ENCODE results near the gene SNCG.

Gene SNCG

GRCh38 chr10:86970162-86970981 lies 12.0 kb downstream of the SNCG start:
- Histone ChIP-seq H3K36me3 (ENCODE audit: control insufficient read depth in 4 of 4, insufficient read depth in 4 of 4, low read length in 3 of 4) (no peaks in the 10 kb centered on the region), H3K4me1 (ENCODE audit: control extremely low read depth in 1 of 4, control insufficient read depth in 4 of 4, insufficient read depth in 4 of 4, low read length in 3 of 4) (peaks cover 0 to 50% (median 36%) of the 10 kb centered on the region in 4 experiments), H3K4me3 (ENCODE audit: control insufficient read depth in 1 of 7, extremely low read depth in 1 of 7, insufficient read depth in 4 of 7, low read depth in 2 of 7, low read length in 6 of 7) (peak overlapping the region; percentile 30 to 82 (median 56)), H3K27me3 (replicated peaks in 2 of 5; ENCODE audit: control insufficient read depth in 4 of 5, insufficient read depth in 5 of 5, low read length in 4 of 5) (peaks cover 0 to 45% (median 25%) of the 10 kb centered on the region in 5 experiments), H3K27ac (ENCODE audit: insufficient read depth in 1 of 2, low read depth in 1 of 2, low read length in 2 of 2, poor library complexity in 1 of 2, severe bottlenecking in 2 of 2) (peak overlapping the region in 1 of 2 experiments; percentile 34), H3K9me3 (ENCODE audit: control extremely low read depth in 1 of 5, control insufficient read depth in 4 of 5, insufficient read depth in 2 of 5, low read depth in 1 of 5, low read length in 4 of 5) (no peaks in the 10 kb centered on the region)
- ChIA-PET POLR2A (no interaction called here), CTCF (interaction anchor here (1.2 to 2.1 kb wide), 6 partner anchors 10 to 125 kb away, joined by 3 to 9 read pairs (median 6); partner anchors contain the start of genes MMRN2 and SHLD2)
- peak in 1 of 3 donors; percentile 37 for DNase-seq
- WGBS (ENCODE audit: insufficient coverage): 22% methylated on average over 23 of the region's 30 CpGs

DNA sequence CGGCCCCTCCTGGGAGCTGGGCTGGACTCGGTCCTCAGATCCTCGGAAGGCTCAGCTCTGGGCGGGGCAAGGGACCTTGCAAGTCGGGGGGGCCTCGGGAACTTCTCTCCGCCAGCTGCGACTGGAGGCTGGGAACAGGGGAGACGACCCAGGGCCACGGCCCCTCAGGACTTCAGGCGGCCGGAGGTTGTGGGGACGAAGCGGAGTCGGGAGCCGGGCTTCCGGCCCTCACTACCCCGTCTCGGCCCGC lies 12.5 kb downstream of the SNCG start:
- Histone ChIP-seq H3K4me3 (ENCODE audit: control insufficient read depth in 1 of 7, extremely low read depth in 1 of 7, insufficient read depth in 4 of 7, low read depth in 2 of 7, low read length in 6 of 7) (peak overlapping the region; percentile 30 to 82 (median 56)), H3K27me3 (replicated peaks in 2 of 5; ENCODE audit: control insufficient read depth in 4 of 5, insufficient read depth in 5 of 5, low read length in 4 of 5) (peaks cover 0 to 45% (median 25%) of the 10 kb centered on the region in 5 experiments), H3K36me3 (ENCODE audit: control insufficient read depth in 4 of 4, insufficient read depth in 4 of 4, low read length in 3 of 4) (no peaks in the 10 kb centered on the region), H3K27ac (ENCODE audit: insufficient read depth in 1 of 2, low read depth in 1 of 2, low read length in 2 of 2, poor library complexity in 1 of 2, severe bottlenecking in 2 of 2) (peak overlapping the region in 1 of 2 experiments; percentile 34), H3K9me3 (ENCODE audit: control extremely low read depth in 1 of 5, control insufficient read depth in 4 of 5, insufficient read depth in 2 of 5, low read depth in 1 of 5, low read length in 4 of 5) (no peaks in the 10 kb centered on the region), H3K4me1 (ENCODE audit: control extremely low read depth in 1 of 4, control insufficient read depth in 4 of 4, insufficient read depth in 4 of 4, low read length in 3 of 4) (peaks cover 0 to 50% (median 34%) of the 10 kb centered on the region in 4 experiments)
- 0% methylated on average over 20 of the region's 20 CpGs for WGBS (ENCODE audit: insufficient coverage)
- POLR2A ChIA-PET: interaction anchor here (0.6 kb wide), 2 partner anchors 11 to 77 kb away, joined by 3 to 5 read pairs; no protein-coding TSS in a partner anchor
- CTCF ChIA-PET: interaction anchor here (1.3 to 2.1 kb wide), 3 partner anchors 14 to 125 kb away, joined by 3 to 7 read pairs (median 3); partner anchors contain the start of genes MMRN2 and SHLD2
- no peak for DNase-seq

GRCh38 chr10:86971232-86971991 lies 13.0 kb downstream of the SNCG start:
- peaks cover 0 to 45% (median 32%) of the 10 kb centered on the region in 4 experiments for H3K4me1 ChIP-seq (ENCODE audit: control extremely low read depth in 1 of 4, control insufficient read depth in 4 of 4, insufficient read depth in 4 of 4, low read length in 3 of 4)
- peak; percentile 86 to 94 (median 91) for DNase-seq
- no peaks in the 10 kb centered on the region for H3K9me3 ChIP-seq (ENCODE audit: control extremely low read depth in 1 of 5, control insufficient read depth in 4 of 5, insufficient read depth in 2 of 5, low read depth in 1 of 5, low read length in 4 of 5)
- H3K27me3 ChIP-seq (replicated peaks in 2 of 5; ENCODE audit: control insufficient read depth in 4 of 5, insufficient read depth in 5 of 5, low read length in 4 of 5): peaks cover 0 to 45% (median 25%) of the 10 kb centered on the region in 5 experiments
- CTCF ChIA-PET: interaction anchor here (1.3 to 2.1 kb wide), 3 partner anchors 14 to 124 kb away, joined by 3 to 7 read pairs (median 3); partner anchors contain the start of genes MMRN2 and SHLD2
- no peaks in the 10 kb centered on the region for H3K36me3 ChIP-seq (ENCODE audit: control insufficient read depth in 4 of 4, insufficient read depth in 4 of 4, low read length in 3 of 4)
- H3K4me3 ChIP-seq (ENCODE audit: control insufficient read depth in 1 of 7, extremely low read depth in 1 of 7, insufficient read depth in 4 of 7, low read depth in 2 of 7, low read length in 6 of 7): peak overlapping the region; percentile 4 to 82 (median 56)
- WGBS (ENCODE audit: insufficient coverage): 2% methylated on average over 39 of the region's 66 CpGs
- POLR2A ChIA-PET: interaction anchor here (0.6 kb wide), 2 partner anchors 11 to 77 kb away, joined by 3 to 5 read pairs; no protein-coding TSS in a partner anchor
- H3K27ac ChIP-seq (ENCODE audit: insufficient read depth in 1 of 2, low read depth in 1 of 2, low read length in 2 of 2, poor library complexity in 1 of 2, severe bottlenecking in 2 of 2): peak overlapping the region in 1 of 2 experiments; percentile 34

DNA sequence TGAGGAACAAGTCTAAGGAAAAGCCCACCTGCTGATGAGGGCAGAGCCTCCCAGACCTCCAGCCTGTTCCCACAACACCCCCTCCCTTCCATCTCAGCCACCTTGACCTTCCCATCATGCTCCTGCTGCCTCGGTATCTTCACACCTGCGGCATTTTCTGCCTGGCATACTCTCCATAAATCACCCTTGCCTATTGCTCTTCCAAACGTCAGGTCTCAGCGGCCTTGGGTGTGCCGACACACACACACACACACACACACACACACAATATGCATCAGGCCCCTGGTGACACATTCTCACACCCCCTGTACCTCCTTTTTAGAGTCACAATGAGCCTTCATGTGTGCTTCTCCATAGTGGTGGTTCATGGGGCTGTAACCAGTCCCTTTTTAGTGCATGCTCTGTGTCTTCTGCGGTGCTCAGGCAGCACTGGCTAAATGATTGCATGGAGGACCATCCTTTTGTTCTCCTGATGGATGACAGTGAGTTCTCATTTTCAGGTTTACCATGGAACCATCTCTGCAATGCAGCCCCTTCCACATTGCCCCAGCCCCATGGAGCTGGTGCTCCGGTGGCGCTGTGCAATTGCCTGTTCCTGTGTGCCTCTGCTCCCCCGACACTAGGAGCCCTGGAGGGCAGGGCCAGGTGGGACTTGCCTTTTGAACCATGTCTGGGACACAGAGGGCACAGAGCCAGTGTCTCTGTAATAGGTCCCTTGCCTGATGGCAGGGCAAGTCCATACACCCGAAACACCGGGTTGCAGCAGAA lies 14.4 kb downstream of the SNCG start:
- H3K27ac ChIP-seq (ENCODE audit: insufficient read depth in 1 of 2, low read depth in 1 of 2, low read length in 2 of 2, poor library complexity in 1 of 2, severe bottlenecking in 2 of 2): no peak overlapping the region
- 94% methylated on average over 11 of the region's 11 CpGs for WGBS (ENCODE audit: insufficient coverage)
- no peak overlapping the region for H3K4me3 ChIP-seq (ENCODE audit: control insufficient read depth in 1 of 7, extremely low read depth in 1 of 7, insufficient read depth in 4 of 7, low read depth in 2 of 7, low read length in 6 of 7)
- H3K9me3 ChIP-seq (ENCODE audit: control extremely low read depth in 1 of 5, control insufficient read depth in 4 of 5, insufficient read depth in 2 of 5, low read depth in 1 of 5, low read length in 4 of 5): no peaks in the 10 kb centered on the region
- H3K27me3 ChIP-seq (replicated peaks in 2 of 5; ENCODE audit: control insufficient read depth in 4 of 5, insufficient read depth in 5 of 5, low read length in 4 of 5): peaks cover 0 to 33% (median 21%) of the 10 kb centered on the region in 5 experiments
- peaks cover 0 to 35% (median 27%) of the 10 kb centered on the region in 4 experiments for H3K4me1 ChIP-seq (ENCODE audit: control extremely low read depth in 1 of 4, control insufficient read depth in 4 of 4, insufficient read depth in 4 of 4, low read length in 3 of 4)
- no peaks in the 10 kb centered on the region for H3K36me3 ChIP-seq (ENCODE audit: control insufficient read depth in 4 of 4, insufficient read depth in 4 of 4, low read length in 3 of 4)
- POLR2A ChIA-PET: no interaction called here
- CTCF ChIA-PET: no interaction called here
- no peak for DNase-seq

DNA sequence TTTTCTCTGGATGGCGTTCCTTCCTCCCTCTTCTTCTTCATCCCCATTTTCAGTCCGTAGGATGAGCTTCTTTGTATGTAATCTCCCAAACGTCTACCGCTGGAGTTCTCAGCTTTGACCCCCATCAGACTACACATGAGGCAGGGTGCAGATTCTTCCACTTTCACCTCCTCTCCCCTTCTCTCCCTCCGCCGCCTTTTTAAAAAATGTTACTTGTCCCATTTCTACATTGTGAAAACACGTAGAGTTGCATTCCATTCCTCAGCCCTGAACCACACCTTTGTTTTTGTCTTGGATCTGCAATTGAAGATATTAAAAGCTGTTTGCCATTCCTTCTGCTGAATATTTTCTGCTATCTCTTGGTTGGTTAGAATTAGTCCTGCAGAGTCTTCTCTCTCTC lies 16.1 kb downstream of the SNCG start:
- DNase-seq: no peak
- CTCF ChIA-PET: no interaction called here
- no peaks in the 10 kb centered on the region for H3K9me3 ChIP-seq (ENCODE audit: control extremely low read depth in 1 of 5, control insufficient read depth in 4 of 5, insufficient read depth in 2 of 5, low read depth in 1 of 5, low read length in 4 of 5)
- no peak overlapping the region for H3K27ac ChIP-seq (ENCODE audit: insufficient read depth in 1 of 2, low read depth in 1 of 2, low read length in 2 of 2, poor library complexity in 1 of 2, severe bottlenecking in 2 of 2)
- no peaks in the 10 kb centered on the region for H3K36me3 ChIP-seq (ENCODE audit: control insufficient read depth in 4 of 4, insufficient read depth in 4 of 4, low read length in 3 of 4)
- 97% methylated on average over 5 of the region's 7 CpGs for WGBS (ENCODE audit: insufficient coverage)
- H3K27me3 ChIP-seq (replicated peaks in 2 of 5; ENCODE audit: control insufficient read depth in 4 of 5, insufficient read depth in 5 of 5, low read length in 4 of 5): peaks cover 0 to 16% (median 6%) of the 10 kb centered on the region in 5 experiments
- POLR2A ChIA-PET: no interaction called here
- H3K4me1 ChIP-seq (ENCODE audit: control extremely low read depth in 1 of 4, control insufficient read depth in 4 of 4, insufficient read depth in 4 of 4, low read length in 3 of 4): peaks cover 0 to 23% (median 18%) of the 10 kb centered on the region in 4 experiments
- no peak overlapping the region for H3K4me3 ChIP-seq (ENCODE audit: control insufficient read depth in 1 of 7, extremely low read depth in 1 of 7, insufficient read depth in 4 of 7, low read depth in 2 of 7, low read length in 6 of 7)

DNA sequence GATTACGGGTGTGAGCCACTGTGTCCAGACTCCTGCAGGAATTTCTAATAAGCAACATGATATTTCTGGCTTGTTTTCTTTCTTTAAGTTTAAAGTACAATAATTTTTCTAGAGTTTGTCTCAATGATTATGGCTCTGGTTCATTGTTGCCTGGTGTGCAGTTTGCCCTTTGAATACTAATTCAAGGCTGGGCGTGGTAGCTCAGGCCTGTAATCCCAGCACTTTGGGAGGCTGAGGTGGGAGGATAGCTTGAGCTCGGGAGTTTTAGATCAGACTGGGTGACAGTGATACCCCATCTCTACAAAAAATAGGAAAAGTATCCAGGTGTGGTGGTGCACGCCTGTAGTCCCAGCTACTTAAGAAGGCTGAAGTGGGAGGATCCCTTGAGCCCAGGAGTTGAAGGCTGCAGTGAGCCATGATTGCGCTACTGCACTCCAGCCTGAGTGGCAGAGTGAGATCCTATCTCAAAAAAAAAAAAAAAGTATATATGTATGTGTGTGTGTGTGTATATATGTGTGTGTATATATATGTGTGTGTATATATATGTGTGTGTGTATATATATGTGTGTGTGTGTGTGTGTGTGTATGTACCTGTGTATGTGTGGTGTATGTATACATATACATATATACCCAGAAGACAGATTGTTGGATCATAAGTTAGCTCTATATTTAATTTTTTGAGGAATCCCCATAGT lies 18.1 kb downstream of the SNCG start:
- H3K27ac ChIP-seq (ENCODE audit: insufficient read depth in 1 of 2, low read depth in 1 of 2, low read length in 2 of 2, poor library complexity in 1 of 2, severe bottlenecking in 2 of 2): no peak overlapping the region
- no peaks in the 10 kb centered on the region for H3K9me3 ChIP-seq (ENCODE audit: control extremely low read depth in 1 of 5, control insufficient read depth in 4 of 5, insufficient read depth in 2 of 5, low read depth in 1 of 5, low read length in 4 of 5)
- 100% methylated on average over 4 of the region's 5 CpGs for WGBS (ENCODE audit: insufficient coverage)
- DNase-seq: no peak
- POLR2A ChIA-PET: no interaction called here
- H3K4me3 ChIP-seq (ENCODE audit: control insufficient read depth in 1 of 7, extremely low read depth in 1 of 7, insufficient read depth in 4 of 7, low read depth in 2 of 7, low read length in 6 of 7): no peak overlapping the region
- no peaks in the 10 kb centered on the region for H3K36me3 ChIP-seq (ENCODE audit: control insufficient read depth in 4 of 4, insufficient read depth in 4 of 4, low read length in 3 of 4)
- peaks cover 0 to 7% (median 5%) of the 10 kb centered on the region in 4 experiments for H3K4me1 ChIP-seq (ENCODE audit: control extremely low read depth in 1 of 4, control insufficient read depth in 4 of 4, insufficient read depth in 4 of 4, low read length in 3 of 4)
- peaks cover 0 to 4% (median 0%) of the 10 kb centered on the region in 5 experiments for H3K27me3 ChIP-seq (replicated peaks in 2 of 5; ENCODE audit: control insufficient read depth in 4 of 5, insufficient read depth in 5 of 5, low read length in 4 of 5)
- CTCF ChIA-PET: no interaction called here
